Breast epithelium (tissue), 4 donors: Measurements from ENCODE around the gene FOXD4L1. TPM values are rescaled to one million over a fixed set of nuclear protein-coding genes. Genes with fewer than 3 reads are reported as not detected.
"Not testable (repeated sequence)": the region's sequence is repeated elsewhere in the genome, so short reads cannot be mapped to it uniquely, and the experiment has no call there.

Experiments
- DNase-seq, 2 donors: peaks; one replicate each; pipeline ENCODE4 v3.0.0-alpha.2; 2019; ENCODE audit warnings: low spot score in 2 of 2
- H3K27ac ChIP-seq, 2 donors: fragments of 200-600 bp; sonication (generic) in 1 of 2; one replicate each; pipeline ENCODE4 v1.5.1; 2016 to 2019; ENCODE audit warnings: mild to moderate bottlenecking in 1 of 2
- H3K27me3 ChIP-seq, 2 donors: fragments of 200-600 bp; sonication (generic) in 1 of 2; one replicate each; pipeline versions ENCODE4 v1.5.1 to v1.6.0; 2017 to 2019; ENCODE audit warnings: control low read depth in 1 of 2, mild to moderate bottlenecking in 1 of 2
- H3K36me3 ChIP-seq: fragments of 200-600 bp; one replicate; pipeline ENCODE4 v1.5.1; 2019
- H3K4me1 ChIP-seq, 2 donors: fragments of 200-600 bp; sonication (generic); one replicate each; pipeline ENCODE4 v1.5.1; 2016 to 2019; ENCODE audit warnings: control low read depth in 1 of 2
- H3K4me3 ChIP-seq, 3 donors: fragments of 200-600 bp; sonication (generic); 1 replicate in 2 of 3; 2 replicates in 1 of 3; pipeline ENCODE4 v1.5.1; 2016 to 2019; ENCODE audit warnings: mild to moderate bottlenecking in 3 of 3, moderate library complexity in 2 of 3
- H3K9me3 ChIP-seq, 2 donors: fragments of 200-600 bp; sonication (generic) in 1 of 2; one replicate each; pipeline ENCODE4 v1.5.1; 2016 to 2019; ENCODE audit warnings: control low read depth in 1 of 2
- intact Hi-C: fragments of 100-400 bp; cut with DNase I; formaldehyde crosslinking; loops from one replicate; pipeline ENCODE4 v1.15.1; 2023; ENCODE audit warnings: low total_unique reads
- total RNA-seq, 3 donors: library from RNA; depleted of rRNA; stranded (reverse); fragments of >200 nt; gene quantifications; one replicate each; pipeline ENCODE4 v1.1.0, GENCODE V29; 2016

Gene FOXD4L1
- total RNA-seq, 3 donors from 2014 or later = 0.16 to 0.44 TPM; not detected in 1

GRCh38 chr2:113508187-113508586, 9.7 kb downstream of the FOXD4L1 start:
- H3K4me1 ChIP-seq, H3K27me3 ChIP-seq, intact Hi-C loops, H3K4me3 ChIP-seq, DNase-seq, H3K9me3 ChIP-seq, H3K36me3 ChIP-seq, H3K27ac ChIP-seq: not testable (repeated sequence)

GRCh38 chr2:113510913-113511312, 12.4 kb downstream of the FOXD4L1 start:
- H3K9me3 ChIP-seq, H3K4me3 ChIP-seq, H3K4me1 ChIP-seq, H3K27ac ChIP-seq, intact Hi-C loops, H3K27me3 ChIP-seq, H3K36me3 ChIP-seq, DNase-seq: not testable (repeated sequence)

GRCh38 chr2:113511859-113512258, 13.4 kb downstream of the FOXD4L1 start:
- H3K27ac ChIP-seq, H3K4me1 ChIP-seq, H3K9me3 ChIP-seq, DNase-seq, H3K36me3 ChIP-seq, H3K4me3 ChIP-seq, H3K27me3 ChIP-seq, intact Hi-C loops: not testable (repeated sequence)

GRCh38 chr2:113515457-113515856, 17.0 kb downstream of the FOXD4L1 start:
- DNase-seq, intact Hi-C loops, H3K4me3 ChIP-seq, H3K4me1 ChIP-seq, H3K27ac ChIP-seq, H3K9me3 ChIP-seq, H3K36me3 ChIP-seq, H3K27me3 ChIP-seq: not testable (repeated sequence)

GRCh38 chr2:113515995-113516394, 17.5 kb downstream of the FOXD4L1 start:
- not testable (repeated sequence) for DNase-seq

GRCh38 chr2:113517025-113517424, 18.6 kb downstream of the FOXD4L1 start:
- intact Hi-C loops, H3K4me1 ChIP-seq, DNase-seq, H3K9me3 ChIP-seq, H3K27me3 ChIP-seq, H3K4me3 ChIP-seq, H3K27ac ChIP-seq, H3K36me3 ChIP-seq: not testable (repeated sequence)

More at GRCh38 chr2:113515995-113516394, 17.5 kb downstream of the FOXD4L1 start:
- H3K4me3 ChIP-seq, H3K27ac ChIP-seq, intact Hi-C loops, H3K36me3 ChIP-seq, H3K27me3 ChIP-seq, H3K9me3 ChIP-seq, H3K4me1 ChIP-seq: not testable (repeated sequence)

GRCh38 chr2:113520837-113521236, 22.4 kb downstream of the FOXD4L1 start:
- H3K4me1 ChIP-seq, H3K27me3 ChIP-seq, DNase-seq, intact Hi-C loops, H3K27ac ChIP-seq, H3K4me3 ChIP-seq, H3K36me3 ChIP-seq, H3K9me3 ChIP-seq: not testable (repeated sequence)

GRCh38 chr2:113521492-113521891, 23.0 kb downstream of the FOXD4L1 start:
- H3K27me3 ChIP-seq, H3K36me3 ChIP-seq, H3K27ac ChIP-seq, H3K9me3 ChIP-seq, H3K4me1 ChIP-seq, DNase-seq, intact Hi-C loops, H3K4me3 ChIP-seq: not testable (repeated sequence)

- intact Hi-C loops, H3K4me3 ChIP-seq, H3K27me3 ChIP-seq, H3K36me3 ChIP-seq, DNase-seq, H3K4me1 ChIP-seq, H3K27ac ChIP-seq, H3K9me3 ChIP-seq: not testable (repeated sequence)
Measured at GRCh38 chr2:113524986-113525385, 26.5 kb downstream of the FOXD4L1 start.

GRCh38 chr2:113527350-113528045, 29.0 kb downstream of the FOXD4L1 start:
- H3K27me3 ChIP-seq, DNase-seq, H3K9me3 ChIP-seq, H3K27ac ChIP-seq, H3K4me1 ChIP-seq, H3K36me3 ChIP-seq, H3K4me3 ChIP-seq, intact Hi-C loops: not testable (repeated sequence)

GRCh38 chr2:113528126-113528525, 29.7 kb downstream of the FOXD4L1 start:
- intact Hi-C loops = not testable (repeated sequence)

GRCh38 chr2:113528904-113529303, 30.4 kb downstream of the FOXD4L1 start:
- DNase-seq, H3K27ac ChIP-seq, H3K36me3 ChIP-seq, H3K4me1 ChIP-seq, intact Hi-C loops, H3K4me3 ChIP-seq, H3K9me3 ChIP-seq, H3K27me3 ChIP-seq: not testable (repeated sequence)

More at GRCh38 chr2:113528126-113528525, 29.7 kb downstream of the FOXD4L1 start:
- not testable (repeated sequence) for H3K4me3 ChIP-seq, H3K9me3 ChIP-seq, DNase-seq, H3K27me3 ChIP-seq, H3K36me3 ChIP-seq, H3K4me1 ChIP-seq, H3K27ac ChIP-seq

- H3K4me1 ChIP-seq, H3K4me3 ChIP-seq, H3K27ac ChIP-seq, intact Hi-C loops, H3K36me3 ChIP-seq, DNase-seq, H3K9me3 ChIP-seq, H3K27me3 ChIP-seq: not testable (repeated sequence)
Measured at GRCh38 chr2:113532991-113533390, 34.5 kb downstream of the FOXD4L1 start.

- H3K4me3 ChIP-seq, H3K36me3 ChIP-seq, H3K27ac ChIP-seq, H3K27me3 ChIP-seq, DNase-seq, H3K4me1 ChIP-seq, H3K9me3 ChIP-seq, intact Hi-C loops: not testable (repeated sequence)
Measured at GRCh38 chr2:113536573-113536972, 38.1 kb downstream of the FOXD4L1 start.
